GM19372 (cell line): ENCODE results near the gene WDR33.

Source experiments
- ATAC-seq: cut with Tn5 transposase; IDR thresholded peaks from one replicate; pipeline ENCODE4 v1.9.1; 2021; ENCODE audit warnings: mild to moderate bottlenecking, low read depth, moderate library complexity; ENCODE audit not compliant: unreplicated experiment

The WDR33 gene

GRCh38 chr2:127676906-127677305 lies 134.1 kb downstream of the WDR33 start:
- no peak for ATAC-seq

GRCh38 chr2:127675331-127676261 lies 135.4 kb downstream of the WDR33 start, which contains the start of gene LIMS2:
Gene LIMS2 (minus strand): TSS chr2:127675530. CDS start chr2:127675024, 506 bp downstream.
- no peak for ATAC-seq

GRCh38 chr2:127674241-127675209 lies 136.4 kb downstream of the WDR33 start:
- no peak for ATAC-seq

GRCh38 chr2:127673291-127674069 lies 137.5 kb downstream of the WDR33 start:
- ATAC-seq, result no peak

- ATAC-seq, result no peak
These were observed 138.4 kb downstream of the WDR33 start for GRCh38 chr2:127672341-127673224.

- no peak for ATAC-seq
These were observed 139.2 kb downstream of the WDR33 start for GRCh38 chr2:127671557-127672302.

GRCh38 chr2:127670957-127671290 lies 140.0 kb downstream of the WDR33 start:
- ATAC-seq, result no peak

- ATAC-seq, result no peak
These were observed 140.7 kb downstream of the WDR33 start for GRCh38 chr2:127670055-127670956.

GRCh38 chr2:127669056-127669455 lies 141.9 kb downstream of the WDR33 start:
- ATAC-seq, result no peak

GRCh38 chr2:127665267-127665893 lies 145.6 kb downstream of the WDR33 start:
- ATAC-seq, result no peak

GRCh38 chr2:127664895-127665225 lies 146.1 kb downstream of the WDR33 start:
- no peak for ATAC-seq

GRCh38 chr2:127664065-127664894 lies 146.7 kb downstream of the WDR33 start:
- no peak for ATAC-seq

- no peak for ATAC-seq
These were observed 147.4 kb downstream of the WDR33 start for GRCh38 chr2:127663566-127664064.

- no peak for ATAC-seq
These were observed 147.9 kb downstream of the WDR33 start for GRCh38 chr2:127662937-127663565.

- no peak for ATAC-seq
These were observed 148.9 kb downstream of the WDR33 start for GRCh38 chr2:127661949-127662510.
